SK-N-SH (cell line): ENCODE measurements around the gene PPP1R3A. TPM values are rescaled to one million over a fixed set of nuclear protein-coding genes. Genes with fewer than 3 reads are reported as not detected.

ENCODE experiments used
- CTCF ChIA-PET: fragments of 300-600, 350-600 bp; formaldehyde crosslinking; extraction: SDS; loops from one replicate; lab custom pipeline; 2021; lab: Yijun Ruan, JAX
- POLR2A ChIA-PET: fragments of 350-600 bp; sonication (Branson Sonifier 250); formaldehyde crosslinking; extraction: SDS; loops from one replicate; lab custom pipeline; 2020; ENCODE audit warnings: antibody characterized with exemption, inconsistent platforms; lab: Yijun Ruan, JAX
- DNase-seq: peaks from one replicate; pipeline ENCODE4 v3.0.0; 2012
- H2AFZ ChIP-seq: fragments of 200-600 bp; sonication (generic); 2 replicates; pipeline ENCODE4 v1.8.1; 2016; ENCODE audit warnings: antibody characterized with exemption, mild to moderate bottlenecking, low read depth
- H3F3A ChIP-seq: fragments of 200-600 bp; sonication (generic); replicated peaks from 2 replicates; pipeline ENCODE3; 2016; ENCODE audit warnings: antibody characterized with exemption, mild to moderate bottlenecking; ENCODE audit not compliant: insufficient read depth
- H3K27ac ChIP-seq, 2 experiments: fragments of 200-500 bp in 1 of 2; fragments of 200-600 bp in 1 of 2; sonication (Bioruptor generic) in 1 of 2; sonication (generic), shearing (Covaris generic) in 1 of 2; 2 replicates each; pipeline versions ENCODE4 v1.5.1 to v1.6.1; 2014 to 2016; ENCODE audit warnings: low read depth in 2 of 2, inconsistent platforms in 1 of 2, low read length in 1 of 2, mild to moderate bottlenecking in 1 of 2, mixed read lengths in 1 of 2
- H3K27me3 ChIP-seq: fragments of 200-600 bp; sonication (generic), shearing (Covaris generic); 2 replicates; pipeline ENCODE4 v1.6.1; 2016; ENCODE audit warnings: mixed run types; ENCODE audit not compliant: insufficient read depth
- H3K36me3 ChIP-seq, 2 experiments: fragments of 200-500 bp in 1 of 2; fragments of 200-600 bp in 1 of 2; sonication (Bioruptor generic) in 1 of 2; sonication (generic) in 1 of 2; replicated peaks in 1 of 2; 2 replicates each; pipeline versions ENCODE3 to v1.5.1; 2014 to 2016; ENCODE audit warnings: low read length in 1 of 2, mild to moderate bottlenecking in 1 of 2; ENCODE audit not compliant: insufficient read depth in 2 of 2, control insufficient read depth in 1 of 2
- H3K4me1 ChIP-seq, 2 experiments: fragments of 200-500 bp in 1 of 2; fragments of 200-600 bp in 1 of 2; sonication (Bioruptor generic) in 1 of 2; sonication (generic), shearing (Covaris generic) in 1 of 2; 2 replicates each; pipeline versions ENCODE4 v1.5.1 to v1.6.1; 2014 to 2016; ENCODE audit warnings: low read depth in 1 of 2, low read length in 1 of 2, mixed run types in 1 of 2; ENCODE audit not compliant: insufficient read depth in 2 of 2, control insufficient read depth in 1 of 2
- H3K4me2 ChIP-seq: fragments of 200-600 bp; sonication (generic), shearing (Covaris generic); 2 replicates; pipeline ENCODE4 v1.6.1; 2017; ENCODE audit warnings: mixed run types
- H3K4me3 ChIP-seq, 2 experiments: fragments of 200-500 bp in 1 of 2; fragments of 200-600 bp in 1 of 2; sonication (Bioruptor generic) in 1 of 2; sonication (generic), shearing (Covaris generic) in 1 of 2; 2 replicates each; pipeline versions ENCODE4 v1.5.1 to v1.8.1; 2014 to 2016; ENCODE audit warnings: low read depth in 2 of 2, inconsistent platforms in 1 of 2, low read length in 1 of 2, mild to moderate bottlenecking in 1 of 2, mixed read lengths in 1 of 2, moderate library complexity in 1 of 2
- H3K79me2 ChIP-seq: fragments of 200-600 bp; sonication (generic); 2 replicates; pipeline ENCODE4 v1.8.1; 2017; ENCODE audit warnings: mild to moderate bottlenecking; ENCODE audit not compliant: insufficient read depth
- H3K9ac ChIP-seq: fragments of 200-600 bp; sonication (generic); 2 replicates; pipeline ENCODE4 v1.6.1; 2017; ENCODE audit warnings: mixed run types
- H3K9me2 ChIP-seq: fragments of 200-600 bp; sonication (generic); 2 replicates; pipeline ENCODE4 v1.6.1; 2017; ENCODE audit warnings: mixed run types
- H3K9me3 ChIP-seq: fragments of 200-600 bp; sonication (generic); 2 replicates; pipeline ENCODE4 v1.6.1; 2017; ENCODE audit warnings: mixed run types, mild to moderate bottlenecking, moderate library complexity
- H4K20me1 ChIP-seq: fragments of 200-600 bp; sonication (generic); 2 replicates; pipeline ENCODE4 v1.6.1; 2017; ENCODE audit warnings: mild to moderate bottlenecking, mixed run types; ENCODE audit not compliant: insufficient read depth
- CHD2 ChIP-seq: fragments of 150-350 bp; IDR thresholded peaks from 2 replicates; pipeline ENCODE4 v1.6.1; 2018; ENCODE audit warnings: low read length; ENCODE audit not compliant: partially characterized antibody
- EZH2phosphoT487 ChIP-seq: fragments of 200-600 bp; sonication (generic); IDR thresholded peaks from 2 replicates; pipeline ENCODE4 v1.6.1; 2017; ENCODE audit warnings: low read depth, mixed run types, mild to moderate bottlenecking, antibody characterized with exemption, moderate library complexity, borderline replicate concordance
- FOXJ3 ChIP-seq: sonication (generic); formaldehyde crosslinking; IDR thresholded peaks from 2 replicates; pipeline ENCODE4 v1.5.1; 2020; ENCODE audit warnings: mild to moderate bottlenecking, missing genetic modification reagents
- GABPA ChIP-seq: IDR thresholded peaks from 2 replicates; pipeline ENCODE4 v1.4.0; 2012; ENCODE audit warnings: low read depth, mild to moderate bottlenecking
- MXI1 ChIP-seq: IDR thresholded peaks from 2 replicates; pipeline ENCODE4 v1.6.1; 2012; ENCODE audit warnings: mild to moderate bottlenecking, low read depth, low read length, improper control_type of control experiment
- NFIC ChIP-seq: IDR thresholded peaks from 2 replicates; pipeline ENCODE4 v1.4.0; 2012; ENCODE audit warnings: borderline replicate concordance
- NRF1 ChIP-seq: IDR thresholded peaks from 2 replicates; pipeline ENCODE4 v1.6.1; 2012; ENCODE audit warnings: low read depth, mild to moderate bottlenecking, low read length
- POLR2AphosphoS5 ChIP-seq: IDR thresholded peaks from 2 replicates; pipeline ENCODE4 v1.6.1; 2012; ENCODE audit warnings: low read depth, low read length
- RAD21 ChIP-seq: IDR thresholded peaks from 2 replicates; pipeline ENCODE4 v1.6.1; 2012; ENCODE audit warnings: mild to moderate bottlenecking, low read length
- TAF1 ChIP-seq: IDR thresholded peaks from 2 replicates; pipeline ENCODE4 v1.6.1; 2012; ENCODE audit warnings: low read depth, mild to moderate bottlenecking, low read length, moderate library complexity, borderline replicate concordance
- YY1 ChIP-seq: IDR thresholded peaks from 2 replicates; pipeline ENCODE4 v1.4.0; 2012; ENCODE audit warnings: low read depth, mild to moderate bottlenecking
- WGBS: methylation state at CpG from one replicate; pipeline ENCODE4 v1.1.6; 2017; ENCODE audit warnings: low lambda C conversion rate; 5-methylcytosine and 5-hydroxymethylcytosine counted together
- polyA plus RNA-seq, 3 experiments: library from polyadenylated mRNA; depleted of rRNA; stranded (reverse); fragments of >200 nt; gene quantifications; 2 replicates each; pipeline ENCODE4 v1.2.3, GENCODE V29; 2012
- TF ChIP-seq, protein P1 (sequence below): fragments of 150-350 bp; IDR thresholded peaks from 2 replicates; pipeline ENCODE4 v1.6.1; 2016; ENCODE audit warnings: mild to moderate bottlenecking, low read depth, low read length
- TF ChIP-seq, protein P2 (sequence below): IDR thresholded peaks from 2 replicates; pipeline ENCODE4; 2012
- TF ChIP-seq, protein P3 (sequence below): fragments of 150-350 bp; IDR thresholded peaks from 2 replicates; pipeline ENCODE4 v1.6.1; 2017; ENCODE audit warnings: antibody characterized with exemption, low read length, low read depth, borderline replicate concordance

PPP1R3A gene
- polyA plus RNA-seq, 1 of the 3 experiments (the other 2 are of a cell fraction): not detected

DNA sequence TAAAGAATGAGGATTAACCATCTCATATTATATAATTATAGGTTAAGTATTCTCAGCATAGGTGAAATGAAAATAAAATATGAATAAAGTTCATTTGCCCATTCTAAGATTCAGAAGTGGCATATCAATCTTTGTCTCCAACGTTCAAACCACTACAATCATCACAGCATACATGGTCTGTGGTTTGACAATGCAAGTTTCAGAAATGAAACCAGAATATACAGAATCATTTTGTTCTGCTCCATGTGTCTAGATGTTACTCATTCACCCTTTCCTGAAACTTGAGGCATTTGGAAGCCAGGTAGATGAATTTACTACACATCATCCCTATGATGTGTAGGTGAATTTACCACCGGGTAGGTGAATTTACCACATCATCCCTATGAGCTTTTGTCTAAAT is 44.5 kb upstream of the PPP1R3A start (continued):
- TF ChIP-seq TAF1 (no peak), FOXJ3 (CRISPR knock-in tag) (no peak), NRF1 (no peak)

DNA sequence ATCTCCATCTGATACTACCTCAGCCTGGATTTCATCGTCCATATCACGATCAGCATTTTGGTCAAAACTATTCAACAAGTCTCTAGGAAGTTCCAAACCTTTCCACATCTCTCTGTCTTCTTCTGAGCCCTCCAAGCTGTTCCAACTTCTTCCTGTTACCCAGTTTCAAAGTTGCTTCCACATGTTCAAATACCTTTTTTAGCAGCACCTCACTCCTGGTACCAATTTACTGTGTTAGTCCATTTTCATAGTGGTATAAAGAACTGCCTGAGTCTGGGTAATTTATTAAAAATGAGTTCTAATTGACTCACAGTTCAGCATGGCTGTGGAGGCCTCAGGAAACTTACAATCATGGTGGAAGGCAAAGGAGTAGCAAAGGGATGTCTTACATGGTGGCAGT is 41.1 kb upstream of the PPP1R3A start:
- TF ChIP-seq FOXJ3 (CRISPR knock-in tag) (no peak), RAD21 (no peak), POLR2AphosphoS5 (no peak), TAF1 (no peak), GABPA (no peak), CHD2 (no peak)
- TF ChIP-seq, protein P1, sequence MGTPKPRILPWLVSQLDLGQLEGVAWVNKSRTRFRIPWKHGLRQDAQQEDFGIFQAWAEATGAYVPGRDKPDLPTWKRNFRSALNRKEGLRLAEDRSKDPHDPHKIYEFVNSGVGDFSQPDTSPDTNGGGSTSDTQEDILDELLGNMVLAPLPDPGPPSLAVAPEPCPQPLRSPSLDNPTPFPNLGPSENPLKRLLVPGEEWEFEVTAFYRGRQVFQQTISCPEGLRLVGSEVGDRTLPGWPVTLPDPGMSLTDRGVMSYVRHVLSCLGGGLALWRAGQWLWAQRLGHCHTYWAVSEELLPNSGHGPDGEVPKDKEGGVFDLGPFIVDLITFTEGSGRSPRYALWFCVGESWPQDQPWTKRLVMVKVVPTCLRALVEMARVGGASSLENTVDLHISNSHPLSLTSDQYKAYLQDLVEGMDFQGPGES: no peak
- TF ChIP-seq, protein P2, sequence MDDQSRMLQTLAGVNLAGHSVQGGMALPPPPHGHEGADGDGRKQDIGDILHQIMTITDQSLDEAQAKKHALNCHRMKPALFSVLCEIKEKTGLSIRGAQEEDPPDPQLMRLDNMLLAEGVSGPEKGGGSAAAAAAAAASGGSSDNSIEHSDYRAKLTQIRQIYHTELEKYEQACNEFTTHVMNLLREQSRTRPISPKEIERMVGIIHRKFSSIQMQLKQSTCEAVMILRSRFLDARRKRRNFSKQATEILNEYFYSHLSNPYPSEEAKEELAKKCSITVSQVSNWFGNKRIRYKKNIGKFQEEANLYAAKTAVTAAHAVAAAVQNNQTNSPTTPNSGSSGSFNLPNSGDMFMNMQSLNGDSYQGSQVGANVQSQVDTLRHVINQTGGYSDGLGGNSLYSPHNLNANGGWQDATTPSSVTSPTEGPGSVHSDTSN: no peak
- Histone ChIP-seq H3K9me2 (no peaks in the 10 kb centered on the region), H3K27ac (no peak overlapping the region), H3K9ac (no peak overlapping the region), H2AFZ (no peak overlapping the region), H4K20me1 (no peaks in the 10 kb centered on the region), H3K9me3 (no peaks in the 10 kb centered on the region), H3K36me3 (no peaks in the 10 kb centered on the region), H3K79me2 (no peaks in the 10 kb centered on the region), H3K4me1 (no peaks in the 10 kb centered on the region), H3F3A (no peaks in the 10 kb centered on the region), H3K4me2 (no peak overlapping the region), H3K27me3 (no peaks in the 10 kb centered on the region), H3K4me3 (no peak overlapping the region)
- no peak for DNase-seq
- ChIA-PET POLR2A (no interaction called here), CTCF (no interaction called here)
- WGBS: 2% methylated on average over 2 of the region's 2 CpGs

DNA sequence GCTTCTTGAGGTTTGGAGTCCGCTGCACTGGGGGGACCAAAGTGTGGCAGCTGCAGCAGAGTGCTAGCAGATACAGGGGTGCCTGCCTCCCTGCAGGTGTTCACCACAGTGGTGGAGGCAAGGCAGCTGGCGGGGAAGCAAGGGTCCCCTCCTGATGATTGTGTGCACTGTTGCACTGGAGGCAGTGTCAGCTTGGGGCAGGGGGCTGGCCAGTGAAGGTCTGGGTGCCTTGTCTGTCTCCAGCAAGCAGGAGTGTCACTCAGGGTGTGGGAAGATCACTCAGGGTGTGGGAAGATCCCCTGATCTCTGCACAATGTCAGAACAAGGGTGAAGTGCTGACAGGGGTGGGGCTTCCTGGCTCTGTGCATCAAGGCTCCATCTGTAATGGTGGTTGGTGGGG is 36.3 kb upstream of the PPP1R3A start:
- Histone ChIP-seq H3K4me2 (no peak overlapping the region), H3K4me1 (no peaks in the 10 kb centered on the region), H3K9me2 (no peaks in the 10 kb centered on the region), H3K4me3 (no peak overlapping the region), H3K36me3 (no peaks in the 10 kb centered on the region), H2AFZ (no peak overlapping the region), H3K79me2 (no peaks in the 10 kb centered on the region), H3K9me3 (peaks cover 4% of the 10 kb centered on the region; the same call in 1 of the 2 replicates), H3K27ac (no peak overlapping the region)
- CTCF ChIA-PET: no interaction called here
- POLR2A ChIA-PET: no interaction called here
- WGBS: 3% methylated on average over 2 of the region's 2 CpGs
- no peak for TF ChIP-seq FOXJ3 (CRISPR knock-in tag)
- TF ChIP-seq, protein P3, sequence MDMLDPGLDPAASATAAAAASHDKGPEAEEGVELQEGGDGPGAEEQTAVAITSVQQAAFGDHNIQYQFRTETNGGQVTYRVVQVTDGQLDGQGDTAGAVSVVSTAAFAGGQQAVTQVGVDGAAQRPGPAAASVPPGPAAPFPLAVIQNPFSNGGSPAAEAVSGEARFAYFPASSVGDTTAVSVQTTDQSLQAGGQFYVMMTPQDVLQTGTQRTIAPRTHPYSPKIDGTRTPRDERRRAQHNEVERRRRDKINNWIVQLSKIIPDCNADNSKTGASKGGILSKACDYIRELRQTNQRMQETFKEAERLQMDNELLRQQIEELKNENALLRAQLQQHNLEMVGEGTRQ: no peak
- no peak for TF ChIP-seq MXI1
- TF ChIP-seq EZH2phosphoT487: no peak
- TF ChIP-seq NFIC: no peak
- TF ChIP-seq YY1: no peak
- TF ChIP-seq CHD2: no peak
- no peak for TF ChIP-seq POLR2AphosphoS5
- TF ChIP-seq, all 33 proteins: peak for 0
- Histone ChIP-seq H3K9ac (no peak overlapping the region), H4K20me1 (no peaks in the 10 kb centered on the region), H3K27me3 (no peaks in the 10 kb centered on the region), H3F3A (no peaks in the 10 kb centered on the region)
- DNase-seq: no peak
